GM12891 (cell line): Measurements from ENCODE around the gene FIBIN.

Source experiments
- PAX5 ChIP-seq: IDR thresholded peaks from 2 replicates; pipeline ENCODE4 v1.6.1; 2011; ENCODE audit warnings: low read length, moderate library complexity, mild to moderate bottlenecking; ENCODE audit not compliant: insufficient read depth, severe bottlenecking
- POLR2A ChIP-seq: IDR thresholded peaks from 2 replicates; pipeline ENCODE4 v1.6.1; 2011; ENCODE audit warnings: low read depth, low read length, control low read depth
- POLR2AphosphoS5 ChIP-seq: IDR thresholded peaks from 2 replicates; pipeline ENCODE4 v1.6.1; 2011; ENCODE audit warnings: low read depth, low read length, control low read depth
- SPI1 ChIP-seq: IDR thresholded peaks from 2 replicates; pipeline ENCODE4 v1.6.1; 2011; ENCODE audit warnings: low read depth, low read length, control low read depth

GRCh38 chr11:26994631-26995095 is 751 bp downstream of the FIBIN start:
- no peak for TF ChIP-seq POLR2AphosphoS5
- no peak for TF ChIP-seq SPI1
- TF ChIP-seq POLR2A: no peak
- TF ChIP-seq PAX5: no peak
